Stimulated activated CD8-positive, alpha-beta memory T cell treated with anti-CD3 and anti-CD28 coated beads, Interleukin-12 subunit alpha, Interleukin-12 subunit beta, amount 100 ng/mL, for 4 hours (primary cell): ENCODE data around the gene FAM89B.
"Not testable (repeated sequence)": the region's sequence is repeated elsewhere in the genome, so short reads cannot be mapped to it uniquely, and the experiment has no call there.

ENCODE experiments used
- DNase-seq: peaks from one replicate; pipeline ENCODE4 v3.0.0-alpha.2; 2020; ENCODE audit warnings: low read depth

The FAM89B gene

DNA sequence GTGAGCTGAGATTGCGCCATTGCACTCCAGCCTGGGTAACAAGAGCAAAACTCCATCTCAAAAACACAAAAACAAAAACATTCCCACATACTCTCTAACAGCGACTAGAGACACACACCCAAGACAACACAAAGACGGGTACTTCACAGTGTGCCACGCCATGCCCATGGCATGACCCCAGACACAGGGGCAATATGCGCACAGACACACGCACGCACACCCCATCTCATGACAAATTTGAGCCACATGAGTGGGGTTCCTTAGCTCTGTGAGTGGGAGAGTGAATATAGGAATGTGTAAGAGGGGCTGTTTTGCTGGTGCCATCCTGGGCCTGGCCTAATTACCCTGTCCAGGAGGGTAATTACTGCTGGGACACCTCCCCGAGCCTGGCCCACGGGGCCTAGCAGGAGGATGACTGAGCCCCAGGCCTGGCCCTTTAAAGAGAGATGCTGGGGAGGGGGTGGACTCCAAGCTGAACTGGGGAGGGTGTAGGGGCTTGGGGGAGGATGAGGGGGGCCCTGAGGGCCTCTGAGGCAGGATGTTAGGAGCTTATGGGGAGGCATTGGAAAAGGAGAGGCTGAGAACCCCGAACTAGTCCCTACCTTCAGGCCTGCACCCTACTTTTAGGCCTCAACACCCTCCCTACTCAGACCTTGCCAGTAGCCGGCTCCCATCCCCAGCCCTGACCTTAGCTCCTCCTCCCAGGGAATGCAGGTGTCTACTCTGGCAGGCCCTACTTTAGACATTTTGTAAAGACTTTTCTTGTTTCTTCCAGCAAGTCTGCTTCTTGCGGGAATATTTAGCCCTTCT is 15.7 kb upstream of the FAM89B start:
- DNase-seq = no peak

DNA sequence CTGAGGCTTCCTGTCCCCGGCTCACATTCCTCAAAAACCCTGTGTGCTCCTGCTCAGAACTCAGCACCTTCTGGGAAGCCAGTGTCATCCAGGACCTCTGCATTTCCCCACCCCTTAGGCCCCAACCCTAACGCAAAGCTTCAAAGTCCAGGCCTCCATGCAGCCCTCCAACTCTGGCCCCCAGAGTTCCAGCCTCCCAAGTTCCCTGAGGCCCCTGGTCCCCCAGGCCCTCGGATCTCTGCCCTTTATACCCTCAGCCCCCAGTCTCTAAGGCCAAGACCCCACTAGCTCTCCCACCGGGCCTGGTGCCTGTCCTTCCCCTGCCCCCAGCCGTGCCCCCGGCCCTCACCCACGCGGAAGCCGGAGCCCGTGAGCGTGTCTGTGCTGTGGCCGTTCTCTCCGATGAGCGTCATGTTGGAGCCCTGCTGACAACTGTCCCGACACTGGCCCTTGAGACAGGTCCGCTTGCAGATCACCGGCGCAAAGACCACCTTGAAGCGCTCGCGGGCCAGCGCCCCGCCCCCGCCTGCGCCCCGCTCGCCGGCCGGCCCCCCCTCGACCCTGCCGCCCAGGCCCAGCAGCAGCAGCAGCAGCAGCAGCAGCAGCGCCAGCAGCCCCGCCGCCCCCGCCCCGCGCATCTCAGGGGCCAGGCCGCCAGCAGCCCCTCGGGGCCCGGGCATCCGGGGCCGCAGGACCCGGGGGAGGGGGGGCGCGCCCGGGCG is 14.9 kb upstream of the FAM89B start:
- no peak for DNase-seq

DNA sequence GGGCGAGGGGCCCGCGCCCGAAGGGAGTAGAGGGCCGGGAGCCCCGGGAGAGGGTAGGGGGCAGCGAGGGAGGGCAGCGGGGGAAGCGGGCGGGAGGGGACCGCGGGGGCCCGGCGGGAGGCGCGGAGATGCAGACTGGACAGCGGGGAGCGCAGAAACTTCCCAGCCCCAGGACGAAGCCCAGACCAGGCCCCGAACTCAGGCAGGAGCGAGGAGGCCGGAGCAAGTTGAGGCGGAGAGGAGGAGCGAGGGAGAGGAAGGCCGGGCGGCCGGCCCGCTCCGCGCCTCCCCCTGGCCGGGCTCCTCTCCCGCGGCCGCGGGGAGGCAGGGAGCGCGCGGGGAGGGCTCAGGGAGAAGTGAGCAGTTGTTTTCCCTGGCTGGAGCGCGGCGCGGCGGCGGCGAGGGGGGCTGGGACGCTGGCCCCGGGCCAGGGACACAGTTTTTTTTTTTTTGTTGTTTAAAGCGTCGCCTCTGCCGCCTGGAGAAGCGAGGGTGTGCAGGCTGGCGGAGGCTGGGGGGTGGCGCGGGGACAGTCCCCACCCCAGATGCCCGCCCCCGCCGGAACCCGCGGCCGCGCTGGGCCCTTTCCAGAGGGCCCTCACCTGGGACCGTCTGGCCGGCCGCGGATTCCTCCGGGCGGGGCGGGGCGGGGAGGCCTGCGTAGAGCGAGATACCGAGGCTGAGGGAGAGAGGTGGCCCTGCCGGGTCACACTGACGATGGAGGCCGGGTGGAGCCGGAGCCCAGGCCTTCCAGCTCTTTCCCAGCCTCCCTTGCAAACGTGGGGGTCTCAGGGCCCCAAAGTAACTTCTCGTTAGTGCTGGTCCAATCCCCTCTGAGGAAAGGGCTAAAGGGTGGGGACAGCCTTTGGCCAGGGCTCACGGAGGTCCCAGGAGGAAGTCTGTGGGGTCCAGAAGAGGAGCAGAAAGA is 14.1 kb upstream of the FAM89B start, which contains the start of gene LTBP3:
TSS of gene LTBP3 (minus strand) at position 358 of the 928 bp plus-strand sequence. CDS start 400 bp downstream, outside the sequence.
- no peak for DNase-seq

DNA sequence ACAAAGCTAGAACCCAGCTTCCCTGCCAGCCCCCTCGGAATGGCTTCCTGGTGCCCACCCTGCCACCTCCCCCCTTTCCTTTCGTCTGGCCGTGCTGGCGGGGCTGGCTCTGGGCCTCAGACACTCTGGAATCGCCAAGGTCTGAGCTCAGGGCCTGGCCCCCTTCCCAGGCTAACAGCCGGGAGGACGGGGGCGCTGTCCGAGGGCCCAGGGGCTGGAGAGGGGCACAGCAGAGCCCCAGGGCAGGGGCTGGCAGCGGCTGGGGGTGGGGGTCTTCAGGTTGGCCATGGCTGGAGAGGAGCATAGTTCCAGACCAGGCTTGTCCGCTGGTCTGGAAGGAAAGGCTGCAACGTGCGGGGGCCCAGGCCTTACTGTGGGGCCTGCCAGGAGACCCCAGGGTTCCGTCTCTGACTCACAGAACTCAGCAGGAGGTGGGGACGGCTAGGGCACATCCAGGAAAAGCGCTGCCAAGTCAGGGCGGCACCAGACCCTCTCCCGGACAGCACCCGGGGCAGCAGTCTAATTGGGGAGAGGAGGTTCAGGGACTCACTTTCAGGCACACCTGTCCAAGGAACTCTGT is 13.3 kb upstream of the FAM89B start:
- no peak for DNase-seq

DNA sequence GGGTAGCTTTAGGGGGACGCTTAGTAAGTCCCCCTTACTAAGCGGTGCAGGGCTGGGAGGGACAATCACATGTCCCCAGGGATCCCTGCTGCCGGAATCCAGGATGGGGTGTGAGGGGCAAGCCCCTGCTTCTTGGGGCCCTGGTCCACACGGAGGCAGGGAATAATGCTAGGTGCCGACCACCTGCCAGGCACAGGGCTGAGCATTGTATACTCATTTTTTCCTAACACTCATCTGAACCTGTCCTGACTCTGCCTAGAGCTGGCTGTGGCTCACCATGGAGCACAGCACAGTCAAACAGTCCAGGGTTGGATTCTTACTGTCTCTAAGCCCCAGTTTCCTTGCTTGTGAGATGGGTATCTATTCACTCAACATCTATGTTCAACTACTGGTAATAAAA is 12.8 kb upstream of the FAM89B start:
- DNase-seq = no peak

DNA sequence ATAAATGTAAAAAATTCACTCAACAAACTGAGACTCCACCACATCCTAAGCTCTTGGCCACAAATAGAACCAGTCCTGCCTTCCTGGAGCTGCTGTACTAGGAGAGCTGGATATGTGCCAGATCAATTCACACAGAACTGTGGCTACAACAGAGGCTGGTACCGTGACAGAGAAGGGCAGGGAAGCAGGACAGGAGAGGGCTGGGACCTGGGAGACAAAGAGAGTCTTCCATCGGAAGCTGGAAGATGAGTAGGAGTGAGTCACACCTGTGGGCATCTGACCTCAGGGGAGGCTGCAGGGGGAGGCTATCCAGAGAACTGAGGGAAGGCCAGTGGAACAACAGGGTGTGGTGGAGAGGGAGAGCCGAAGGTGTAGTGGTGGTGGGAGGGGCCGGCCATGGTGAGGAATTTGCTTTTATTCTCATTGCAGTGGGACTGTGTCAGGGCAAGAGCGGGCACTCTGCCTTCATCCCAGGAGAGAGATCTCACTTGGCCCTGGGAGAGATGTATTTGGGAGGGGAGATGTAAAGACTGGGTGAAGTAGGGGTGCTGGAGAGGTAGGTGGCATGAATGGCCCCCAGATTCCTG is 12.3 kb upstream of the FAM89B start:
- DNase-seq = no peak

DNA sequence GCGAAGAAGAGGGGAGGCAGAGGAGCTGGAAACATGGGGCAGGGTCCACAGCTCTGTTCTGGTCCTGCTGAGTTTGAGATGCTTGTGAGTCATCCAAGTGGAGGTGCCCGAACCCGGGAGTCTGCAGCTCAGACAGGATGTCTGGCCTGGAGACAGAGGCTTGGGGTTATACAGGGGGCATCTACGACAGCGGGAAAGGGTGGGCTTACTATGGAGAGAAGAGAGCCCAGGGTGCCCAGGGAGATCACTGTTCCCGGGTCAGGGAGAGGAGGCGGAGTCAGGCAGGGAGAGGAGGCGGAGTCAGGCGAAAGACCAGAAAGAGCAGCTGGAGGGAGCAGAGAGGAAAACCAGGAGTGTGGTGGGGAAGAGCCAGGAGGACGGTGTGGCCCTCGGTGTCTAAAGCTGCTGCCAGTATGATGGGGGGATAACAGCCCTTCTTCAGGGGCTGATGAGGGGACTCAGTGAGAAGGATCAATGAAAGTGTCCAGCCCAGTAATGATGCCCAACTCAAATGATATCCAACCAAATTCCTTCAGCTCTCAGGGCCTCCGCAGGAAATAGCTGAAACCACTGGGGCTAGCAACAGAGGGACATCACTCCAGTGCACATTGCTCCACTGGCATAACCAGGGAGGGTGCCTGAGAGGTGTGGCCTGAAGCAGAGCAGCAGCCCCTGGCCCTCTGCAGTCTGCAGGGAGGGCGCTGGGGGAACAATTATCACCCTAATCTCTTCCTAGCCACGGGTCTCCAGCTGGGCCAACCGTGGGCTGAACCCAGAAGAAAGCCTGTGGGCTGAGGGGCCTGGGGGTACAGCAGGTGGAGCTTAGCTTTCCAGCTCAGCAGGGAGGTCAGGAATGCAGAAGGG is 11.6 kb upstream of the FAM89B start:
- no peak for DNase-seq

DNA sequence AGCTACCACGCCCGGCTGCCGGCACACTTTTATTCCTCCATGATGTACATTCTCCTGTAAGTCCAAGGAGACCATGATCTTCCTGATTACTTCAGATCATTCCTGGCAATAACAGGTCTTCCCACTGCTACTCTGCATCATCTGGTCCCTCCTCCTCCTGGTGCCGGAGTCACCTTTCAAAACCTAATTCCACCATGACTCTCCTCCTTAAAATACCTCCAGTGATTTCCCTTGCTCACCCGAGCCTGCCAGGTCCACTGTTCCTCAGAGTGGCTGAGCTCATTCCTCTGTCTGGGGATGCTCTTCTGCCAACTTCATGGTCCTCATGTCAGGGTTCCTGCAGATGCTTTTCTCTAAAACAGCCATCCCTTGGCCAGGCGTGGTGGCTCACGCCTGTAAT is 10.3 kb upstream of the FAM89B start:
- DNase-seq = no peak

DNA sequence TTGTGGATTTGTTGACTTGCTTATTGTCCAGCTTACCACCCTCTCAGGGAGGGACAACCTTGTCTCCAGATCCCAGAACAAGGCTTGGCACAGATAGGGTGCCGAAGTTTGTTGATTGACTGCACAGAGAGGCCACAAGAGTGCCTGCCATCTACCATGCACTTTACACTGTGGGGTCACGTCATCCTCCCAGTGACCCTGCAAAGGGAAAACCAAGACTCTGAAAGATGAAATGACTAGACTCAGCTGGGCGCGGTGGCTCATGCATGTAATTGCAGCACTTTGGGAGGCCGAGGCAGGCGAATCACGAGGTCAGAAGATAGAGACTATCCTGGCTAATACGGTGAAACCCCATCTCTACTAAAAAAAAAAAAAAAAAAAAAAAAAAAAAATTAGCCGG is 9.6 kb upstream of the FAM89B start:
- no peak for DNase-seq

DNA sequence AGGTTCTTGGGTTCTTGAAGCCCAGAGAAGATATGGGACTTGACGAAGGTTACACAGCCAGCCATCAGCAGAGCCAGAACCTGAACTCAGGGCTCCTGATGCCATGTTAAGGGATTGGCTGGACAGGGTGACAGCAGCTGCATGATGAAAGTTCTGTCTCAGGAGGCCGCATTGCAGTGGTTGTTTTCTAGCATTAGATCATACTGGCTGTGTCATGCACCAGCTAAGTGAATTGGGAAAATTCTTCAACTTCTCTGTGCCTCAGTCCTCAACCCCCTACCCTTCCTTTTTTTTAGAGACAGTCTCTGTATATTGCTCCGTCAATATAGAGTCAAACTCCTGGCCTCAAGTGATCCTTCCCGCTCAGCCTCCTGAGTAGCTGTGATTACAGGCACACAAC is 8.7 kb upstream of the FAM89B start:
- no peak for DNase-seq

DNA sequence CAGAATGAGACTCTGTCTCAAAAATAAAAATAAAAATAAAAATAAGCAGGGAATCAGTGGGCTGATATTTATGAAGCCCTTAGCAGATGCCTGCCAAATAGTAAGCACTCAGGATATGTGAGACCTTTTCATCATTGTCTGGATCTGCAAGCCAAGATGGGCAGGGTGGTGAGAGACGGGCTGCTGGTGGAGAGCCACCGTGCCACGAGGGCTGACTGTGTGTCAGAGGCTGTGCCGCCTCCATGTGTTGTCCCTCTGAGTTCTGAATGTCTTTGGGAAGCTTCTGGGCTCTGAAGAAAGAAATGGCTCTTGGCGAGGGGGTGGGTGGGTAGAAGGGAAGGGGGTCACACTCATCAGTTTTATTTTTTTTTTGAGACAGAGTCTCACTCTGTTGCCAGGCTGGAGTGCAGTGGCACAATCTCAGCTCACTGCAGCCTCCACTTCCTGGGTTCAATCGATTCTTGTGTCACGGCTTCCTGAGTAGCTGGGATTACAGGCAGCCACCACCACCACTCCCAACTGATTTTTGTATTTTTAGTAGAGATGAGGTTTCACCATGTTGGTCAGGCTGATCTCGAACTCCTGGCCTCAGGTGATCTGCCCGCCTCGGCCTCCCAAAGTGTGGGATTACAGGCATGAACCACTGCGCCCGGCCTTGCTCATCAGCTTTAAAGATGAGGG is 7.3 kb upstream of the FAM89B start:
- DNase-seq = not testable (repeated sequence)

DNA sequence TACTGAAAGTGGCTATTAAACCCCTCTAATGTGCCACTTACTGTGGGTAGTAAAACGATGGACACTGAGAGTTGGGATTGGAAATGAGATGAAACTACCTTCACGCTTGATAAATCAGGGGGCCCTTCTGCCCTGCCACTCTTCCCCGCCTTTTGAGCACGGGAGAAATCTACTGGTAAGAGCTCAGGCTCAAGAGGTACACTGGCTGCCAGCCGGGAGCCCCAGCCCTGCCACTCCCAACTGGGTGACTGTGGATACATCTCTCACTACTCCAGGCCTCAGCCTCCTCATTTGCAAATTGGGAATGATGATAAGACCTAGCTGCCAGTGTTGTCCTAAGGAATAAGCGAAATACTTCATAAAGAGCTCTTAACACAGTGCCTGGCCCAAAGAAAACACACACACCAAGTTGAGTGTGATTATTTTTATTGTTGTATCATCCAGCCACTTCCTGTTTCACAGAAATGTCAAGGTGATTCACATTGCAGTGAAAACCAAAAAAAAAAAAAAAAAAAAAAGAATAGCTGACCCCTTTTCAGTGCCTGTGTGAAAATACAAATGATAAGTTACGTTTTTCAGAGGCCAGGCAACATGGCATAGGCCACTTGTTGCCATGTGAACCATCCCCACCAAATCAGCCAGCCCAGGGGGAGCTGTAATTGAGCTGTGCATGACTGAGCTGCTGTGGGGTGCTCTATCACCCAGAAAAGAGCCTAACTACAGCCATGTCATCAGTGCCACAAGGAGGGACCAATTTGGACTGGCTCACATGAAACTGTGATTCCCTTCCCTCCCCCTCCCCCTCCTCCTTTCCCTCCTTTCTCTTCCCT is 6.5 kb upstream of the FAM89B start:
- DNase-seq = no peak

DNA sequence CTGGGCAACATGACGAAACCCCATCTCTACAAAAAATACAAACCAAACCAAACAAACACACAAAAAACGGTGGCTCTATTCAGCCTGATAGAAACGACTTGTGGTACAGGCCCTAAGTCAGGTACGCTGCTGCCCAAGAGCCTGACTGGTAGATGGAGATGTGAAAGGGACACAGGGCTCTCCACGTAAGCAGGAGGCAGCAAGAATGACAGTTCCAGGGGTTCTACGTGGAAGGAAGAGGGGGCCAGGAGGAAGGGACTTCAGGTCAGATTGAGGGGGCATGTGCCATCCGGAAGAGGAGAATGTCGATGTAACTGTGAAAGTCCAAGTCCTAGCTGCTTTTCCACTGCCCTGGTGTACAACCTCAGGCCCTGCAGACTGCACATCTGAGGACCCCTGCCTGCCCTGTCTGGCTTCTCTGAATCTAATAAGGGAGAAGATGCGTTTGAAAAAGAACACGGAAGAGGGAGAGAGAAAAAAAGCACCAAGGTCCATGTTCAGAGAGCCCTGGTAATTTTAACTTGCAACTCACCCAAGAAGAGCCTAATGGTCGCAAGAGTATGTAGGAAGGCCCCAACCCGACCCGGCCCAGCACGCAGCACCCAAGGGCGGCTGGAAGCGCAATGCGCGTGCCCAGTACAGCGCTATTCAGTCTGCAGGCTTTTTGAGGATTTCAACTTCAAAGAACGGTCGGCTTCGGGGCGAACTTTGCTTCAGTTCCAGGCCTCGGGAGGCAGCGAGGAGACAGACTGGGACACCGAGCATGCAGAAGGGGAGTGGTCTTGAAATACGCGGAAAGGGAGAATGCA is 3.0 kb upstream of the FAM89B start:
- no peak for DNase-seq

DNA sequence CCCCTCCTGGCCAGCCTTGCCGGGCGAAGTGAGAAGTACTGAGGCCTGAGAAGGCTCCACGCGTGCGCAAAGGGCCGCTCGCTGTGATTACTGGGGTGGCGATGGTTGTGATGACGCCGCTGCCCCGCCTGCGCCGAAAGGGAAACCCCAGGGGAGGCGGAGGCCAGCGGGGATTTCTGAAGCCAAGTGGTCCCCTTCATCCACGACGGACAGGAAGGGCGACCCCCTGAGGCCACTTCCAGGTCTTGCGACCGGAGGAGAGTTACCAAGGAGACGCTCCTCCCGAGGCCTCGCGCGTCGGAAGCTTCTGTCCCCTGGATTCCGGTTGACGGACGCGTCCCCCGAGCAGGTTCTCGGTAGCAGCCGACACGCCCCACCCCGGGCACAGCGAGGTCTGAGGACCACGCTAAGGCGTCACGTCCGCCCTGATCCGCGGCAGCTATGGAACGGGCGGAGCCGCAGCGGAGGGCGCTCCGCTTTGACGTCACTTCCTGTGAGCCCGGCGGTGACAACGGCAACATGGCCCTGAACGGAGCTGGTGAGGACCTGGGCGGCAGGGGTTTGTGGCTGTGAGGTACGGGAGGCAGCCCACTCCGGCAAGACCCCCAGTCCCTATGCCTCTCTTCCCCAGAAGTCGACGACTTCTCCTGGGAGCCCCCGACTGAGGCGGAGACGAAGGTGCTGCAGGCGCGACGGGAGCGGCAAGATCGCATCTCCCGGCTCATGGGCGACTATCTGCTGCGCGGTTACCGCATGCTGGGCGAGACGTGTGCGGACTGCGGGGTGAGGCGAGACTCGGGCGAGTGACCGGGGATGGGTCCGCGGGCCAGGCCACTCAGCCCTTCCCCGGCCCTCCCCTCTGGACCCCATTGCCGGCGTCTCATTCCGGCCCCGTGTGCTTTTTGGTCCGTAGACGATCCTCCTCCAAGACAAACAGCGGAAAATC is 2.1 kb upstream of the FAM89B start, which contains the start of gene ZNRD2:
TSS of gene ZNRD2 (plus strand) at position 505 of the 946 bp plus-strand sequence. CDS start at position 520, 15 bp downstream.
- DNase-seq = peak; percentile 98

DNA sequence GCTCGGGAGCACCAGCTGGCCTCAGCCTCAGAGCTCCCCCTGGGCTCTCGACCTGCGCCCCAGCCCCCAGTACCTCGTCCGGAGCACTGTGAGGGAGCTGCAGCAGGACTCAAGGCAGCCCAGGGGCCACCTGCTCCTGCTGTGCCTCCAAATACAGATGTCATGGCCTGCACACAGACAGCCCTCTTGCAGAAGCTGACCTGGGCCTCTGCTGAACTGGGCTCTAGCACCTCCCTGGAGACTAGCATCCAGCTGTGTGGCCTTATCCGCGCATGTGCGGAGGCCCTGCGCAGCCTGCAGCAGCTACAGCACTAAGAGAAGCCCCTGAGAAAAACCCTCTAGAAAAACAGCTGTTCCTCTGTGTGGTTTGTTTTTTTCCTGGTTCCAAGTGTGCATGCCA is 918 bp upstream of the FAM89B start:
- DNase-seq = no peak

DNA sequence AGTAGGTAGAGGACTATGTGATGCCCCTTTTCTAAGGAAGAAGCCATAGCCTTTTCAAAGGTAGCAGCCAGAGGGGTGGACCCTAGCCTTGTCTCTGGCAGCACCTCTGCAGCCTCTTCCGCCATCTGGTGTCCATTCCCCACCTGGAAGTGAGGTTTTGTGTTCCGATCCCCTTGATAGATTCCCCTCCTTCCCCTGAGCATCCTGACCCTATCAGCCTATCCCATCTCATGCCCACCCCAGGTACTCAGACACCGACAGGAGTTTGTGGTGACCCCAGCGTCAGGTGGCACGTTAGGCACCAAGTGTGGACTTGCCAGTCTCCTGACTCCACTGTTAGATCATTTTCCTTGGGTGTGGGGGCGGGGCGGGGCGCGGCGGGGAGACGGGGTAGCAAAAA is 398 bp upstream of the FAM89B start:
- DNase-seq = no peak
